ENCODE data around the gene EXPH5.
"Not testable (repeated sequence)": the region's sequence is repeated elsewhere in the genome, so short reads cannot be mapped to it uniquely, and the experiment has no call there.

Gene EXPH5

DNA sequence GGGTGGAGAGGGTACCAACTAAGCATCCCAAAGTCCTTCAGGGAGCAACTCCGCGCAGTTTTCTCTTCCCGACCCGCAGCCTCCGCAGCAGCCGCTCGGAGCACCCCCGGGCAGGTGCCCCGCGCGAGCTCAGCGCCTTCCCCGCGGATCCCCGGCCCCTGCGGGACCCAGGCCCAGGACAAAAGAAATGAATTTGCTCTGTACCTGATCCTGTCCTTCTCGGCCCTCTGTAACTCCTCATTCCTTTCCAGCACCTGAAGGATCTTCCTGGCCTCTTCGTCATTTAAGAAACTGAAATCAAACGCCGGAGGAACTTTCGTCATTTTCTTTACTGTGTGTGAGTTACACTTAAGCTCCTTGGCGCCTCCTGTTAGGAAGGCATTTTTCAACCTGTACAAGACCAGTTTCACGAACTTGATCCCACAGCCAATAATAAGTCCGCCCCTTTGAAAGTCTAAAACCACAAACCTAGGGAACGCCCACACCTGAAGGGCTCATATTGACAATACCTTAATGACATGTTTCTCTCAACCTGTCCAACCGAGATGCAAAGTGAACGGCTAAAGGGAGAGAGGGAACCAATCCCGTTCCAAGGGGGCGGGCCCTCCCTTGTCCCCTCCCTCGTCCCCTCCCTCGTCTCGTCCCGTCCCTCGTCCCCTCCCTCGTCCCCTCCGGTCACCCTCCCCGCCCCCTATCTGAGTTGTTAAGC lies at the start of gene EXPH5:
Gene EXPH5 (minus strand): TSS at position 555 of the 709 bp plus-strand sequence. CDS start 232 bp downstream, at position 323.
- intact Hi-C loops (cut with DNase I): no loop called here
- DNase-seq: peak; percentile 38 to 94 (median 64)

- DNase-seq; intact Hi-C loops (cut with DNase I): not testable (repeated sequence)
These were observed 48.2 kb upstream of the EXPH5 start for GRCh38 chr11:108641752-108642151.

GRCh38 chr11:108639146-108639545 lies 45.6 kb upstream of the EXPH5 start:
- no peak for DNase-seq
- intact Hi-C loops (cut with DNase I): no loop called here

DNA sequence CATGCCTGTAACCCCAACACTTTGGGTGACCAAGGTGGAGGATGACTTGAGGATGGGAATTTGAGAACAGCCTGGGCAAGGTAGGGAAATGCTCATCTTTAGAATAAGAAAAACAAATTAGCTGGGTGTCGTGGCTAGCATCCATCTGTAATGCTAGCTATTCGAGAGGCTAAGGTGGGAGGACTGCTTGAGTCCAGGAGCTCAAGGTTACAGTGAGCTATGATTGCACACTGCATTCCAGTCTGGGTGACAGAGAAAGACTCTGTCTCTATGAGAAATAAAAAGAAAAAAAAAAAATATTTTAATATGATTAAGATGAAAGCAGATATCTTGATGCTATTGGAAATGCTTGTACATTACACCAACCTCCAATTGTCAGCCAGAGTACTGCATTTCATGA lies 42.7 kb upstream of the EXPH5 start:
- no peak for DNase-seq
- intact Hi-C loops (cut with DNase I): no loop called here

DNA sequence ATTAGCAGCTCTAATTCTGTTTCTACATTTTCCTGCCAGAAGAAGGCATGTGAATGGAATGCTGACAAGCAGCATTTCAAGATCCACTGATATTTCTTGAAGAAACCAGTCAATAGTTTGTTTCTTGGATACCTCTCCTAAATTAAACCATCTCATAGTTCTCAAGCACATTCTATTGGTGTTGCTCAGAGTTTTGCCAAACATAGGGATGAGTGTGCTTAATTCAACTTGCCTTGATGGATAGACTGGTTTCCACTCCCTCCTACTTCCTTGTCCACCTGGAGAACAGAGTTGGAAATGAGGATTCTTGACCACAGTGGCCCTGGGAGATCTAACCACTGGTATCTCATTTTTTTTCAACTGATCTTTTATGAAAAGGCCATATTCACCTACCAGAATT lies 41.5 kb upstream of the EXPH5 start:
- DNase-seq: no peak
- intact Hi-C loops (cut with DNase I): no loop called here

DNA sequence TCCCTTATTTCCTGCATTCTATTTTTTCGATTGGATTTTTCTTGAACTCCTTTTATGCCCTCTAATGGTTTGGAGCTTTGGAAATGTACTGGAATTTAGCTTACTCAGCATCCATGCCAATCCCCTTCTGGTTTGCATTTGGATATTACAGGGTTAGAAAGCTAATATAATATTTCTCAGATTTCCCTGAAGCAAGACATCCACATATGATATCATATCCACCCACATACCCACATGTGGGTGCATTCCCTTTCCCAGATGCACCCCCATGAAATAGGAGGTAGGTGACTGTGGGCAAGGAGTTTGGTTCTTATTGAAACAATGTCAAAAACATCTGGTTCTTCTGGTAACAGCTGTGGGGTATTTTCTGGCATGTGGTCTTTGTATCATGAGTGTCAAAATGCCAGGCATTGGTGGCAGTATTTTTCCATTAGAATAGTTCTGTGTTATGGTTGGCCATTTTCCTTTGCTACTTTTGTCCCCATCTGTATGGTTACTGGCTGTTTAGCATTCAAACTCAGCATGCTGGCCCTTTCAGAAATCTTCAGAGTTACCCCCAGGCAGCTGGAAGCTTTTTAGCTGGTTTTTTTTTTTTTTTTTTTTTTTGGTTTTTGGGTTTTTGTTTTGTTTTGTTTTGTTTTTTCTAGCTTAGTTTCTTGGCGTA lies 38.6 kb upstream of the EXPH5 start:
- intact Hi-C loops (cut with DNase I): no loop called here
- DNase-seq: no peak

GRCh38 chr11:108629274-108629673 lies 35.7 kb upstream of the EXPH5 start:
- intact Hi-C loops (cut with DNase I): no loop called here
- DNase-seq: no peak

DNA sequence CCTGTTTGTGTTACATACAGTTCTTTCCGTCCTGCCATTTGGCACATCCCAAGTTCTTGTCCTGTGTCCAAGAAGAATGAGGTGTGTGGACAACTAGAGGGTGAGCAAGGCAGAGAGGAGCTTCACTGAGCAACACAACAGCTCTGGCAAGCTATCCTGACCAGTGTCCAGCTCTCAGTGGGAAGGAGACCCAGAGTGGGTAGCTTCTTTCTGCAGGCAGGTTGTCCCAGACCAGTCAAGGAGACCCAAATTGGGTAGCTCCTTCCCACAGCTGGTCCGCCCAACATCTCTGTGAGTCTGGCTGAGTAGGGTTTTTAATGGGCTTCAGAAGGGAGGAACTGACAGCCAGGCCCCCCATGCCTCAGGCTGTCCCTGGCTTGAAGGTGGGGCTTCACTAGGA lies 35.2 kb upstream of the EXPH5 start:
- no peak for DNase-seq
- intact Hi-C loops (cut with DNase I): no loop called here

- intact Hi-C loops (cut with DNase I): no loop called here
- no peak for DNase-seq
These were observed 34.8 kb upstream of the EXPH5 start for GRCh38 chr11:108628326-108628725.

- intact Hi-C loops (cut with DNase I): no loop called here
- no peak for DNase-seq
These were observed 30.8 kb upstream of the EXPH5 start for GRCh38 chr11:108624196-108624925.

DNA sequence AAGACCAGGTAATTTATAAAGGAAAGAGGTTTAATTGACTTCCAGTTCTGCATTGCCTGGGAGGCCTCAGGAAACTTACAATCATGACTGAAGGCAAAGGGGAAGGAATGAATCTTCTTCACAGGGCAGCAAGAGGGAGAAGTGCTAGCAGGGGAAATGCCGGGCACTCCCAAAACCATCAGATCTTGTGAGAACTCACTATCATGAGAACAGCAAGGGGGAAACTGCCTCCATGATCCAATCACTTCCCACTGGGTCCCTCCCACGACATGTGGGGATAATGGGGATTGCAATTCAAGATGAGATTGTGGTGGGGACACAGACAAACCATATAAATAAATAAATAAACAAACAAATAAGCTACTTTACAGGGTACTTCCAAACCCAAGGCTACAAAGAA lies 28.8 kb upstream of the EXPH5 start:
- no peak for DNase-seq
- intact Hi-C loops (cut with DNase I): no loop called here

- DNase-seq: no peak
- intact Hi-C loops (cut with DNase I): no loop called here
These were observed 27.6 kb upstream of the EXPH5 start for GRCh38 chr11:108620958-108621772.

DNA sequence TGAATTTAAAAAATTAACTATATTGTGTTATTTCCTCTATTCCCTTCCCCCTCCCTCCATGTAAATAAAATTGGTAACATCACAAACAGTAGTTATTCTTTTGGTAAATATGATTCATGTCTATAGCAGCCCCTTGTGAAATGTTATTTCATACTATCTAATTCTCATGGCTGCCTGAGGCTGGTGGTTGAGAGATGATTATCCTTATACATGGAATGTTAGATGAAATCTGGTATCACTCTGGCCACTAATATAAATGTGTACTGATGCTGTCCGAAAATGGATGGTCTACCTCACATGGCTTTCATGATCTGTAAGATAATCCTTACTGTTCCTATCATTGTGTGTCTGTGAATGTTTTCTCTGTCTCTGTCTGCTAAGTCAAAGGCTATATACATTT lies 25.0 kb upstream of the EXPH5 start:
- no peak for DNase-seq
- intact Hi-C loops (cut with DNase I): no loop called here

- intact Hi-C loops (cut with DNase I): no loop called here
- DNase-seq: no peak
These were observed 23.5 kb upstream of the EXPH5 start for GRCh38 chr11:108617055-108617454.

DNA sequence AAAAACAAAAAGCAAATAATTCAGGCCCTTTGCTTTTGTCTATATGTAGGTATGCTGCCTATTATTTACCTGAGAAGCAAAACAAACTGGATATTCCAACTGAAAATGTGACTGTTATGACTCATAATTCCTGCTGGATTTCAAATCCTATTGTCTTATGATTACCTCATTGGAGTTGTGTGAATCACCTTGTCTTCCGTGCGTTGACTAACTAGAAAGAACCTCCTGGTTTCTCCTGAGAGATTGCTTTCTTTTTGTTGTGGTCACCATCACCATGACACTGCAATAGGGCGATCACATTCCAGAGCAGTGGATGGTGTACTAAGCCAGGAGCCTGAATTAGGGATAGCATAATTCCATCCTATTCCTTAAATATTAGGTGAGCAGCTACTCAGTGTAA lies 23.0 kb upstream of the EXPH5 start:
- no peak for DNase-seq
- intact Hi-C loops (cut with DNase I): no loop called here

- intact Hi-C loops (cut with DNase I): no loop called here
- no peak for DNase-seq
These were observed 20.5 kb upstream of the EXPH5 start for GRCh38 chr11:108614086-108614485.

DNA sequence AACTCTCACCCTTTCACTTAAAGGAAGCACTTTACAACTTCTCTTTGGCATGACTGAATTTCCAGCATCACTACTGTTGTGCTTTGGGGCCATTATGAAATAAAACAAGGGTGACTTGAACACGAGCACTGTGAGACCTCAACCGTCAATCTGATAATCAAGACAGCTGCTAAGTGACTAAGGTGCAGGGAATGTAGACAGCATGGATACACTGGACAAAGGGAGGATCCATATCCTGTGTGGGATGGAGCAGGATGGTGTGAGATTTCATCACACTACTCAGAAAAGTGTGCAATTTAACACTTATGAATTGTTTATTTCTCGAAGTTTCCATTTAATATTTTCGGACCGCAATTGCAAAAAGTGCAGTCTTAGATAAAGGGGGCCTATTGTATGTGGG lies 16.1 kb upstream of the EXPH5 start:
- intact Hi-C loops (cut with DNase I): no loop called here
- DNase-seq: no peak

- DNase-seq: no peak
- intact Hi-C loops (cut with DNase I): no loop called here
These were observed 15.0 kb upstream of the EXPH5 start for GRCh38 chr11:108608548-108608947.

- no peak for DNase-seq
- intact Hi-C loops (cut with DNase I): no loop called here
These were observed 13.1 kb upstream of the EXPH5 start for GRCh38 chr11:108606495-108607160.

- intact Hi-C loops (cut with DNase I): no loop called here
- DNase-seq: peak in 1 of 10 donors; percentile 41
These were observed 12.5 kb upstream of the EXPH5 start for GRCh38 chr11:108606070-108606469.

Measured in posterior cingulate gyrus (tissue), 11 donors.